ENCODE measurements around the gene G3BP1. TPM values are rescaled to one million over a fixed set of nuclear protein-coding genes. Genes with fewer than 3 reads are reported as not detected.
A peak's percentile ranks its signal among the peaks of the same experiment; 100 is the strongest.

Gene G3BP1
- total RNA-seq, 2 experiments from 2014 or later: 193 to 213 TPM

DNA sequence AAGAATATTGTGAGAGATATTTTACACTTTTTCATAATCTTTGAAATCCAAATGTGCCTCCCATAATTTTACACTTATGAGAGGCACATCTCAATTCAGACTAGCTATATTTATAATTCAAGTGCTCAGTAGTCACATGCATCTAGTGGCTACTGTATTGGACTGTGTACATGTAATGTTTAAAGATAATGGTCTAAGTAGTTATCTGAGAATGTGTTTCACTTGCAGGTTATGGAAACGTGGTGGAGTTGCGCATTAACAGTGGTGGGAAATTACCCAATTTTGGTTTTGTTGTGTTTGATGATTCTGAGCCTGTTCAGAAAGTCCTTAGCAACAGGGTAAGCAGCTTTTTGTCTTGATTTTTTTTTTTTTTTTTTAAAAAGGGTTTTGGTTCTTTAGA lies 28.8 kb downstream of the G3BP1 start:
- H3K27ac Mint-ChIP-seq: no peak overlapping the region
- H3K27me3 Mint-ChIP-seq (ENCODE audit: low read depth): no peaks in the 10 kb centered on the region
- CTCF ChIA-PET: interaction anchor here (0.7 to 1.3 kb wide), 2 partner anchors 28 to 139 kb away, joined by 3 read pairs; partner anchors contain the start of gene G3BP1
- no peaks in the 10 kb centered on the region for H3K9me3 Mint-ChIP-seq (ENCODE audit: insufficient read depth)
- peaks cover 16% of the 10 kb centered on the region for H3K4me1 Mint-ChIP-seq (ENCODE audit: low read depth)
- DNase-seq: no peak
- POLR2A ChIA-PET: interaction anchor here (0.6 kb wide), 1 partner anchor 18 kb away, joined by 4 read pairs; no protein-coding TSS in a partner anchor
- peaks cover 73% of the 10 kb centered on the region for H3K36me3 Mint-ChIP-seq (ENCODE audit: low read depth)
- ATAC-seq: peak; percentile 58
- no peak overlapping the region for H3K4me3 Mint-ChIP-seq

DNA sequence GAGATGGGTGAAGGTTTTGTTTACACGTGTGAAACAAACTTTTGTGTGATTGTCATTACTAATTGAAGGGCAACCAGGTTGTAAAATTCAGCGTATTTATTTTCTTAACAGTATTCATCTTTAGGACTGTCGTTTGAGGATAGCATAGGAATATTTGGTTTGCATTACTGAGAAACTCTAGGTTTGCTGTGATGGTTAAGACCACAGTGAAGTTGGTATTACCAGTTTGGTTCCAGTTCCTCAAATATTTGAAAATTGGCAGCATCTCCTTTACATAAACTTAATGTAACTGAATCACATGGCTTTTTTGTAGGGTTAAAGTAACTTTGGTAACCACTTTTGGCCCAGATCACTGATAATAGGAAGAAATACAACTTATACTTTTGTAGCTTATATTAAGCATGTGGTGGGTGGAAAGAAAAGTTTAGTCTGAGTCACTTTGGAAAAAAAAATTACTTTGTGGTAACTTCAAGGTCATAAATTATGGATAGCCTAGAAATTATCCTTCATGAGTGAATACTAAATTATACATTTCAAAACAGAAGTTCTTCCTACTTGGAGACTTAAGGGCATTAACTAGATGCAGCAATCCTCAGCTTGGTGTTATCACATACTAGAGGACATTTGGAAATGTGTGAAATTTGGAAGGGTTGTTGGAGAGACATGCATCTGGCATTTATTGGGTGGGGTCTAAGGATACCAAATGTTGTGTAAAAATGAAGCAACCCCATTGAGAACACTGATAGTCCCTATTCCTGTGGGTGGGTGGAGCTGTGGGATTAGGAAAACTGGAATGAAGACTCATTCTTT lies 33.9 kb downstream of the G3BP1 start:
- ChIA-PET CTCF (interaction anchor here (1.0 to 2.0 kb wide), 3 partner anchors 12 to 147 kb away, joined by 3 to 6 read pairs (median 3); partner anchors contain the start of gene G3BP1), POLR2A (interaction anchor here (0.9 kb wide), 1 partner anchor 10 kb away, joined by 3 read pairs; no protein-coding TSS in a partner anchor)

DNA sequence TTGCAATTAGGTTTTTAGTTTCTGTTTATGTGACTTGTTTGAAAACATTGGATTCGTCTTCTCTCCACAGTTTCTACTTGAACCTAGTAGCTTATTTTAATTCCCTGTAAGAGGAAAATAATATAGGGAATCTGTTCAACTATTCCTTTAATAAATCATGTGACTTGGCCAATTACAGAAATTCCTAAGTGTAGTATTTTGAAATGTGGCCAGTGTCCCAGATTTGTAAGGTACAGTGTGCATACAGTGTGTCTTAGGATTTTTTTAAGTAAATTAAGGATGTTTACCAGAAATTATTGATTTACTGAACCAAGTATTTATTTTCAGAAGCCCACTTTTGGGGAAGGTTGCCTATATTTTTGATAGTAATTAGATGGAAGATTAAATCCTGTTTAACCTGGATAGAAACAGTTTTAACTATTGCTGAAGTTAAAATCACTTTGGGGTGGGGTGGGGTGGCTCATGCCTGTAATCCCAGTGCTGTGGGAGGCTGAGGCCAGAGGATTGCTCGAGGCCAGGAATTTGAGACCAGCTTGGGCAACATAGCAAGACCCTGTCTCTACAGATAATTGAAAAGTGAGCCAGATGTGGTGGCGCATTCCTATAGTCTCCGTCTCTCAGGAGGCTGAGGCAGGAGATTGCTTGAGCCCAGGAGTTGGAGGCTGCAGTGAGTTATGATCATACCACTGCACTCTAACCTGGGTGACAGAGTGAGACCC lies 36.9 kb downstream of the G3BP1 start:
- ATAC-seq: no peak
- Mint-ChIP-seq H3K27ac (no peak overlapping the region), H3K27me3 (ENCODE audit: low read depth) (no peaks in the 10 kb centered on the region), H3K4me1 (ENCODE audit: low read depth) (peaks cover 2% of the 10 kb centered on the region), H3K4me3 (no peak overlapping the region), H3K9me3 (ENCODE audit: insufficient read depth) (peaks cover 4% of the 10 kb centered on the region), H3K36me3 (ENCODE audit: low read depth) (peaks cover 84% of the 10 kb centered on the region)
- POLR2A ChIA-PET: no interaction called here
- CTCF ChIA-PET: no interaction called here
- no peak for DNase-seq

More for the DNA sequence above, 33.9 kb downstream of the G3BP1 start:
- Mint-ChIP-seq H3K4me3 (no peak overlapping the region), H3K36me3 (ENCODE audit: low read depth) (peaks cover 76% of the 10 kb centered on the region), H3K4me1 (ENCODE audit: low read depth) (peaks cover 2% of the 10 kb centered on the region), H3K27me3 (ENCODE audit: low read depth) (no peaks in the 10 kb centered on the region), H3K27ac (no peak overlapping the region), H3K9me3 (ENCODE audit: insufficient read depth) (peaks cover 4% of the 10 kb centered on the region)
- ATAC-seq (no peak), DNase-seq (no peak)

DNA sequence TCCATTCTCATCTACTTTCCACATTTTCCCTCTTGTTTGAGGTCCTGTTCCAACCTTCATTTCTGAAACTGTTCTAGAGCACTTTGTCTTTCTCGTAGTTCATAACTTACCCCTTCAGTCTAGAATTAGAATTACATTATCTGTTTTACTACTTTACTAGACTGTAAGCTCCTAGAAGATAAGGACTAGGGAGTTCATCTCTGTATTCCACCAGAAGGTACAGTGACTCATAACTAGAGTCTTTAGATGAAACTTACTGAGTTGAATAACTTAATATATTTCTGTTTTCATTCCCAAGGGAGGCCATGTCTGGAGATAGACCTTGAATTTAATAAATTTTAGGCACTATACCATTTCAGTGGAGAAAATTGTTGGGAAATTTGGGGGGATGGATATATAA lies 38.7 kb downstream of the G3BP1 start:
- CTCF ChIA-PET: interaction anchor here (0.7 to 0.8 kb wide), 2 partner anchors 14 to 15 kb away, joined by 3 to 5 read pairs; no protein-coding TSS in a partner anchor
- Mint-ChIP-seq H3K9me3 (ENCODE audit: insufficient read depth) (peaks cover 4% of the 10 kb centered on the region), H3K4me3 (no peak overlapping the region), H3K4me1 (ENCODE audit: low read depth) (peaks cover 2% of the 10 kb centered on the region), H3K36me3 (ENCODE audit: low read depth) (peaks cover 83% of the 10 kb centered on the region), H3K27ac (no peak overlapping the region), H3K27me3 (ENCODE audit: low read depth) (no peaks in the 10 kb centered on the region)
- ATAC-seq (no peak), DNase-seq (no peak)
- POLR2A ChIA-PET: interaction anchor here (0.7 to 1.0 kb wide), 2 partner anchors 38 to 123 kb away, joined by 3 read pairs; partner anchors contain the start of gene SPARC

DNA sequence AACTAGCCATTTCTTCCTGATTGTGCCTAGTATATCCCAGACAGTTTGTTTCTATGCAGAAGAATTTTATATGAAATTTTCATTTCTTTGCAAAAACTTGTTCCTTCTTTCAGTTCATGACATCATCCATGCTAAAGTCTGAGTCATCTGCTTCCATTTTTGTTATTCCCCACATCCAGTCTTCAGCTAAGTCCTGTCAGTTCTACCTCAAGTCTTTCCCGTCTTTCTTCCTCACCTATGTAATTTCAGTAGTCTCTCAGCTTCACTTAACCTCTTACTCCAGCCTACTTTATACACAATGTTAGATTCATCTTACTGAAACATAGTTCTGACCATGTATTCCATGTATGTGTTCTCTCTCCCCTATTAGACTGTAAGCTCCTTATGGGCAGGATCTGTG lies 39.1 kb downstream of the G3BP1 start:
- peaks cover 2% of the 10 kb centered on the region for H3K4me1 Mint-ChIP-seq (ENCODE audit: low read depth)
- peaks cover 4% of the 10 kb centered on the region for H3K9me3 Mint-ChIP-seq (ENCODE audit: insufficient read depth)
- ATAC-seq (no peak), DNase-seq (no peak)
- POLR2A ChIA-PET: interaction anchor here (1.0 kb wide), 1 partner anchor 38 kb away, joined by 3 read pairs; no protein-coding TSS in a partner anchor
- H3K27ac Mint-ChIP-seq: no peak overlapping the region
- CTCF ChIA-PET: interaction anchor here (0.8 kb wide), 1 partner anchor 14 kb away, joined by 3 read pairs; no protein-coding TSS in a partner anchor
- H3K4me3 Mint-ChIP-seq: no peak overlapping the region
- H3K36me3 Mint-ChIP-seq (ENCODE audit: low read depth): peaks cover 80% of the 10 kb centered on the region
- no peaks in the 10 kb centered on the region for H3K27me3 Mint-ChIP-seq (ENCODE audit: low read depth)

DNA sequence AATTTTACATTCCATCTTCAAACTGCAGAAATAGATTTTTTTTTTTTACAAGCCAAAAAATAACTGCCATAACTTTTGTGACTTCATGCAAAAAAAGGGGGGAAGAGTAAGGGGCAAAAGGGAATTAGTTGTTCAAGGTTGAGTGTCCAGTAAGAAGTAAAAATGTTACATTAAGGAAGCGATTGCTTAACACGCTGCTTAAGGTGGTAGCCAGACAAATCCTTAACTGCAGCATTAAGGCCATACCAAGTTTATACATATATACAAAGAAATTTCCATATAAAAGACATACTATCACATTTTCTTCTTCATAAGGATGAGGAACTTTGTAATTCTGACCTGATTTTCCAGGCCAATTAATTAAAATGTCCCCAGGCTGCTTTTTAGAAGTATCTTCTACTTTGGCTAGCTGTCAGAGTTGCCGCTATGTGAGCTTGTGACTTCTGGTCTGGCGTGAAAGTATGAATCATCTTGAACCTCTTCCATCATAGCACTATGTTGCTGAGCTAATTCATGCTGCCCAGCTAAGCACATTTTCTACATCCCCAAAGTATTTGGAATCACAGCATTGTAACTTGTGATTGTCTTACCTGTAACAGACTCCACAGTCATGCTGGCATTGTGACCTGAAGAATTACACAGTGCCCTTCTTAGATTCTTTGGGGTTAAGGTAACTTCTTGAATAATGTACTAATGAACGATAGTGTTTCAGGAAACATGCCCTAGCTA lies 40.0 kb downstream of the G3BP1 start:
- Mint-ChIP-seq H3K27ac (no peak overlapping the region), H3K27me3 (ENCODE audit: low read depth) (no peaks in the 10 kb centered on the region), H3K9me3 (ENCODE audit: insufficient read depth) (peaks cover 4% of the 10 kb centered on the region), H3K36me3 (ENCODE audit: low read depth) (peaks cover 72% of the 10 kb centered on the region), H3K4me1 (ENCODE audit: low read depth) (peaks cover 2% of the 10 kb centered on the region), H3K4me3 (no peak overlapping the region)
- no peak for ATAC-seq
- DNase-seq: no peak
- ChIA-PET POLR2A (interaction anchor here (1.0 kb wide), 1 partner anchor 39 kb away, joined by 3 read pairs; no protein-coding TSS in a partner anchor), CTCF (no interaction called here)

DNA sequence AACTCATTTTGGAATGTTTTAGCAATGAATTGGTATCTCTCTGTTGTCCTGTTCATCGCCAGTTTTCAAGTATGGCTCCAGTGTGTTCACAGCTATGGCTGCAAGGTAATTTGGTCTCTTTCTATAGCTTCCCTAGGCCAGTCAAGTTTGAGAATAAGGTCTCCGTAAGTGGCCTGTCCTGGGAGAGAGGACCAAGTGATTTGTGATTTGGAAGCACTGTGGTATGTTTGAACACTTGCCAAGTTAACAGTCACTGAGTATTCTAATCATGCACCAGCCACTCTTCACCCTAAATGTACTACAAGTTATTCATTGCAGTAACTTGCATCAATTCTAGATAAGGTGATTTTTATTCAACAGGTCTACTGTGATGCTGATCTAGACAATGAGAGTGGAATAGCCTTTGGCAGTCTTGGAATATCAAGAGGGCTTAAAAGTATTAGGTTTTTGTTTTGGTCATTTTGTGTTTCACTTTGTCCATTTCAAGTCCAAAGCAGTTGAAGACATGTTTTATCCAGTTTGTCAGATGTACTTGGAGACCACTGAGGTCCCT lies 41.1 kb downstream of the G3BP1 start:
- POLR2A ChIA-PET: interaction anchor here (1.0 kb wide), 1 partner anchor 40 kb away, joined by 3 read pairs; no protein-coding TSS in a partner anchor
- no peak overlapping the region for H3K27ac Mint-ChIP-seq

DNA sequence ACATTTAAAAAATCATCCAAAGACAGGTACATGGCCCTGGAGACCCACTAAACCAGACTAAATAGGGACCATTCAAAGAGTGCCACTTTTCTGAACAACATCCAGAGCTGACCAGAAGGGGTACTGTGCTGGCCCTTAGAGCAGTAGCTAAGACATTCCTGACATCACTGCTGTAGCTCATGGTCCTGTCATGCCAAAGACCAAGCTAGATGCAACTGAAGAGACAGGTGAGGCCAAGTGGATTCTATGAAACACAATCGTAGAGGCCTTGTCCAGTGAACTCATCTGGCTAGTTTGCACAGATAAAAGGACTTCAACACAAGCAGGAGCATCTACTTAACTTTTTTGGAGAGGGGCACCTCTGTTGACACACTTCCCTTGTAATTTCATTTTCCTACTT lies 43.3 kb downstream of the G3BP1 start:
- no peaks in the 10 kb centered on the region for H3K4me1 Mint-ChIP-seq (ENCODE audit: low read depth)
- ATAC-seq (no peak), DNase-seq (no peak)
- H3K27ac Mint-ChIP-seq: no peak overlapping the region
- H3K36me3 Mint-ChIP-seq (ENCODE audit: low read depth): peaks cover 46% of the 10 kb centered on the region
- peaks cover 4% of the 10 kb centered on the region for H3K9me3 Mint-ChIP-seq (ENCODE audit: insufficient read depth)
- H3K27me3 Mint-ChIP-seq (ENCODE audit: low read depth): no peaks in the 10 kb centered on the region
- POLR2A ChIA-PET: interaction anchor here (0.7 to 1.2 kb wide), 2 partner anchors 9 to 44 kb away, joined by 3 to 5 read pairs; partner anchors contain the start of gene G3BP1
- CTCF ChIA-PET: interaction anchor here (0.6 to 2.1 kb wide), 2 partner anchors 10 to 558 kb away, joined by 3 to 7 read pairs; no protein-coding TSS in a partner anchor
- no peak overlapping the region for H3K4me3 Mint-ChIP-seq

More for the DNA sequence above, 41.1 kb downstream of the G3BP1 start:
- peaks cover 65% of the 10 kb centered on the region for H3K36me3 Mint-ChIP-seq (ENCODE audit: low read depth)
- peaks cover 4% of the 10 kb centered on the region for H3K9me3 Mint-ChIP-seq (ENCODE audit: insufficient read depth)
- ATAC-seq (no peak), DNase-seq (no peak)
- H3K27me3 Mint-ChIP-seq (ENCODE audit: low read depth): no peaks in the 10 kb centered on the region
- H3K4me1 Mint-ChIP-seq (ENCODE audit: low read depth): peaks cover 2% of the 10 kb centered on the region
- CTCF ChIA-PET: no interaction called here
- no peak overlapping the region for H3K4me3 Mint-ChIP-seq

DNA sequence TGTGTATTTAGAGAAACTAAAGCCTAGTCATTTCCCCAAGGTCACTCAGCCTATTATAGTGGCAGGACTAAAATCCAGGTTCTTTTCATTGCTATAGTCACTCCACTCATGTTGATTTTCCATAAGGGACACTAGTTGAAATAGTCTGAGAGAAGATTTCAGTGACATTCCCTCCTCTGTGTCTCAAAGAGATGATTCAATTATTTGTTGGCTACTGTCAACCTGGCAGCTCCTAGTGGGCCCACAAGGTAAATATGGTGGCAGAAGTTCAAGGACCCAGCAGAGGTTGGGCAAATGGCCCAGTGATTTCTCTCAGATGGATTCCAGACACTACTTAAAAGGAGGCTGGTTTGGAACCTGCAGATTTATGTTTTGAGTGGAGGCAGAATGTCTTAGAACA lies 48.1 kb downstream of the G3BP1 start:
- CTCF ChIA-PET: interaction anchor here (0.8 to 2.0 kb wide), 2 partner anchors 8 to 323 kb away, joined by 3 to 7 read pairs; no protein-coding TSS in a partner anchor
- Mint-ChIP-seq H3K4me1 (ENCODE audit: low read depth) (no peaks in the 10 kb centered on the region), H3K9me3 (ENCODE audit: insufficient read depth) (no peaks in the 10 kb centered on the region), H3K36me3 (ENCODE audit: low read depth) (peaks cover 7% of the 10 kb centered on the region), H3K4me3 (no peak overlapping the region), H3K27me3 (ENCODE audit: low read depth) (no peaks in the 10 kb centered on the region), H3K27ac (no peak overlapping the region)
- ATAC-seq: no peak
- POLR2A ChIA-PET: no interaction called here
- DNase-seq: no peak

DNA sequence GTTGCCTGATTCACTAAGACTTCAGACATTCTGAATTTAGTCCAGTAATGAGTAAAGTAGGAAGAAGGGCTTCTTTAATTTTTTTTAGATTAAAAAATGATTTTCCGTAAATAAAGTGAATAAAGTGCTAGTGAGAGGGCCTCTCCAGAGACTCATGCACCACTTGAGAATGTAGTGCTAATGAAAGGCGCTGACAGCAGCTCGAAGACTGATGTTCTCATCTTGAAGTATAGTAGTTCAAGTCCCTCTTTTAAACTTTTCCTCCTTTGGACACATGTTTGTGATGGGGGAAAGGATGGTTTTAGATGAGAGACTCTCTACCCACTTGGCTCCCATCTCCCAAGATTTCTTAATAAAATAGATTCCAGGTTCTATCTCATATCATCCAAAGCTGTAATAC lies 48.5 kb downstream of the G3BP1 start:
- H3K27ac Mint-ChIP-seq: no peak overlapping the region
- no peaks in the 10 kb centered on the region for H3K9me3 Mint-ChIP-seq (ENCODE audit: insufficient read depth)
- no peaks in the 10 kb centered on the region for H3K27me3 Mint-ChIP-seq (ENCODE audit: low read depth)
- CTCF ChIA-PET: interaction anchor here (1.1 to 2.0 kb wide), 2 partner anchors 10 to 323 kb away, joined by 3 to 7 read pairs; no protein-coding TSS in a partner anchor
- ATAC-seq: no peak
- no peak for DNase-seq
- no peaks in the 10 kb centered on the region for H3K4me1 Mint-ChIP-seq (ENCODE audit: low read depth)
- no peak overlapping the region for H3K4me3 Mint-ChIP-seq
- POLR2A ChIA-PET: no interaction called here
- H3K36me3 Mint-ChIP-seq (ENCODE audit: low read depth): peaks cover 4% of the 10 kb centered on the region

DNA sequence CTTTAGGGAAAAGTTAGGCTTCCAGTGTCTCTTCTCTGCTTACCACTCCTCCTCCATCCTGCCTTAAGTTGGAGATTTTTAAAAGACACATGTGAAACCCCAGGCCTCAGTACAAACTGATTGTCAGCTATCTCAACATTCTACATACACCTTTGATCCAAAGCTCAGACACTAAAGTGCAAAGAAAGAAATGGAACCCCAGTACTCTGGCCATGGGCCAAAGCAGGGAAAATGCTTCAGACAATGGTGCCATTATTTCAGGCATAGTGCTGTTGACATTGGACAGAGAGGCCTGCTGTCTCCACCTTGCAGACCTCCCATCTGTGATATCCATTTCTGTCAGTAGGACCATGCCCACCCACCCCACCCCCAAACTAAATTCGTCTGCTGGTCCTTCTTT lies 49.1 kb downstream of the G3BP1 start:
- DNase-seq (no peak), ATAC-seq (no peak)
- ChIA-PET CTCF (interaction anchor here (1.1 kb wide), 1 partner anchor 9 kb away, joined by 3 read pairs; no protein-coding TSS in a partner anchor), POLR2A (no interaction called here)
- Mint-ChIP-seq H3K36me3 (ENCODE audit: low read depth) (peaks cover 2% of the 10 kb centered on the region), H3K27ac (no peak overlapping the region), H3K4me1 (ENCODE audit: low read depth) (no peaks in the 10 kb centered on the region), H3K9me3 (ENCODE audit: insufficient read depth) (no peaks in the 10 kb centered on the region), H3K27me3 (ENCODE audit: low read depth) (no peaks in the 10 kb centered on the region), H3K4me3 (no peak overlapping the region)
